ENCODE data around the gene CPNE1.

CPNE1 gene

DNA sequence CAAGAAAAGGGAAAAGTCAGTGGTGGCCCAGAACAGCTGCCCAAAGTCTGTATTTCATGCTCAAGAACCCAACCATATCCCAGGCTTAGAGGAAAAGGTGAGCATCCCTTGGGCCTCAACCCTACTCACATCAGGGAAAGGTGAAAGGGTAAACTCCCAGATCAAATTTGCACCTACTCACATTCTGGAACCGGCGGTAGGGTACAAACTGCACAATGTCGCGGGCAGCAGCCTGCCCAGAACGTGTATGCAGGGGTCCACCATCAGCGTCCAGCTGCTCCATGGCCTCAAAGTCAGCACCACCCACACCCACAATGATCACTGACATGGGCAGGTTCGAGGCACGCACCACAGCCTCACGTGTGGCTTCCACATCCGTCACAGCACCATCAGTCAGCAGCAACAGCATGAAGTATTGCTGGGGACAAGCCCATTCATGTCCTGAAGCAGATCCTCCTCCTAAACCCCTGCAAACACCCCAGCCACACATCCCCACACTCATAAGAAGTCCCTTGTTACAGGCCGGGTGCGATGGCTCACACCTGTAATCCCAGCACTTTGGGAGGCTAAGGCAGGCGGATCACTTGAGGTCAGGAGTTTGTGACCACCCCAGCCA, 38.2 kb downstream of the CPNE1 start:
- H3K27ac ChIP-seq = no peak overlapping the region
- no peak for TF ChIP-seq ZFX (IDR thresholded peaks at IDR 0.05; ENCODE audit: borderline replicate concordance)
- TF ChIP-seq, protein P1, sequence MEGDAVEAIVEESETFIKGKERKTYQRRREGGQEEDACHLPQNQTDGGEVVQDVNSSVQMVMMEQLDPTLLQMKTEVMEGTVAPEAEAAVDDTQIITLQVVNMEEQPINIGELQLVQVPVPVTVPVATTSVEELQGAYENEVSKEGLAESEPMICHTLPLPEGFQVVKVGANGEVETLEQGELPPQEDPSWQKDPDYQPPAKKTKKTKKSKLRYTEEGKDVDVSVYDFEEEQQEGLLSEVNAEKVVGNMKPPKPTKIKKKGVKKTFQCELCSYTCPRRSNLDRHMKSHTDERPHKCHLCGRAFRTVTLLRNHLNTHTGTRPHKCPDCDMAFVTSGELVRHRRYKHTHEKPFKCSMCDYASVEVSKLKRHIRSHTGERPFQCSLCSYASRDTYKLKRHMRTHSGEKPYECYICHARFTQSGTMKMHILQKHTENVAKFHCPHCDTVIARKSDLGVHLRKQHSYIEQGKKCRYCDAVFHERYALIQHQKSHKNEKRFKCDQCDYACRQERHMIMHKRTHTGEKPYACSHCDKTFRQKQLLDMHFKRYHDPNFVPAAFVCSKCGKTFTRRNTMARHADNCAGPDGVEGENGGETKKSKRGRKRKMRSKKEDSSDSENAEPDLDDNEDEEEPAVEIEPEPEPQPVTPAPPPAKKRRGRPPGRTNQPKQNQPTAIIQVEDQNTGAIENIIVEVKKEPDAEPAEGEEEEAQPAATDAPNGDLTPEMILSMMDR (IDR thresholded peaks at IDR 0.05) = no peak

DNA sequence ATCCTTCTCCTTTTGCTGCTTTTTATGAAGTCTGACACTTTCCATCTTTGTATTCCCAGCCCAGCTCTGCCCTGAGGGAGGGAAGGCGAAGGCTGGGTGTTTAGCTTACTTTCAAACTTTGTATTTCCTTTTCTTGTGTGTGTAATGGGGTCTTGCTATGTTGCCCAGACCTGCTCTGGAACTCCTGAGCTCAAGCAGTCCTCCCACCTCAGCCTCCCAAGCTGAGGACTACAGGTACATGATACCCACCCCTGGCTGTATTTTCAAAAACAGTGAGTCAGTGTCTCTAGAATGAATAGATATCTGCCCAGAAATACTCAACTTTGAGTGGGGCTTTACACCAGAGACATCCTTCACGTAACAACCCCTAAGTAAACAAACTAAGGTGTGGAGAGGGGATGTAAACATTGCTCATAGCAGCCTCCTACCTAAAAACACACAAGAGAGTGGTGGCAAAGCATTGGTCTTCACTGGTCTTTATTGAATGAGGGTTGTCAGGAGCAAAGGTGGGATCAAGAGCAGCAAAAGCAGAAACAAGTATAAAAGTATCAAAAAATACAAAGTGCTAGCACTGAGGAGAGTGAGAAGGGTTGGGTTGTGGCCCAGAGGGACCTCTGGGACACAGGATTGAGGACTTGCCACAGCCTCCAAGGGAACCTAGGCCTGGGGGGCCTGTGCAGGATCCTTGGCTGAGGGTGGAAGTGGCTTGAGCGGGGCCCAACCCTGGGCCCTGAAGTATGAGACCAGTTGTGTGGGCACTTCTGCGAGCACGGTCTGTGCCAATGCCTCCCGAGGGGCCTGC, 38.9 kb downstream of the CPNE1 start:
- H3K27ac ChIP-seq = no peak overlapping the region
- TF ChIP-seq, protein P1 (IDR thresholded peaks at IDR 0.05) = no peak
- TF ChIP-seq ZFX (IDR thresholded peaks at IDR 0.05; ENCODE audit: borderline replicate concordance) = no peak

DNA sequence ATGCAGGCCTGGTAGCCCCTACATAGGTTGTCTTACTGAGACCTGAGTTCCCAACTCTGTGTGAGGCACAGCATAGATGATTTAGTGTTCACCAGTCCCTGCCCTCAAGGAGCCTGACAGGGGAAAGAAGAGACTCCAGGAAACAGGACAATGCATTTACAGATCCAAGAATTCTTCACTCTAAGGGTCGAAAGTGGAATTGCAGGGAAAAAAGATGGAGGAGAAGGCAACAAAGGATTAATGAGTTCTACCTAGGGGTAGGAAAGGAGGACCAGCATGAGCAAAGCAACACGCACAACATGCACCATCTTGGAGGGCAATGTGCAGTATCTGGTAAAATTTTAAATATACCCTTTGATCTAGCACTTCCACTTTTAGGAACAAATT, 43.1 kb downstream of the CPNE1 start:
- TF ChIP-seq, protein P1 (IDR thresholded peaks at IDR 0.05) = no peak
- TF ChIP-seq ZFX (IDR thresholded peaks at IDR 0.05; ENCODE audit: borderline replicate concordance) = no peak
- H3K27ac ChIP-seq = no peak overlapping the region

DNA sequence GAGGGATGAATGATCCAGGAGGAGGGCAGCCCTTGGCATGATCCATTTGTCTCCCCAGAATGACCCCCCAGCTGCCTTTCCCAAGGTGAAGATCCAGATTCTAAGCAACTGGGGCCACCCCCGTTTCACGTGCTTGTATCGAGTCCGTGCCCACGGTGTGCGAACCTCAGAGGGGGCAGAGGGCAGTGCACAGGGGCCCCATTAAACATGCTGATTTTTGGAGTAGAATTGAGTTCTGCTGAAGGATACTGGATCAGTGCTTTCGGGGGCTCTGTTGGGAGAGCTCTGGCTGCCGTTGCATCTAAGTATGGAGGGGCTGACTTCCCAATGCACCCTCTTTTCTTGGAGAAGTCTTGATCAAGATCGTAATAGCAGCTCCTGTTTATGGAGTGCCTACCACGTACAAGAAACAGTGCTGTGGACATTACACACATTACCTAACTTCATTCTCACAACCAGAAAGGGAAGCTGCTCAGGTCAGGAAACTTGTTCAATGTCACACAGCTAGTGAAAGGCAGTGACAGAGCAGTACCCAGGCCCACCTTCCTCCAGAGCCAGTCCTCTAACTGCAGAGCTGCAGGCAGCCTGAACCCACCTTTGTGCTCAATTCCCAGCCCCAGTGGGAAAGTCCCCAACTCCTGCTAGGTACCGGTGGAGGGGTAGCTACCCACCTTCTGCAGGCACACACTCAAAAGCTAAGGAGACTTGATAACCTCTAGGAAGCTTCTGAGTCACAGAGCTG, 43.7 kb downstream of the CPNE1 start:
- no peak for TF ChIP-seq ZFX (IDR thresholded peaks at IDR 0.05; ENCODE audit: borderline replicate concordance)
- TF ChIP-seq, protein P1 (IDR thresholded peaks at IDR 0.05) = no peak
- H3K27ac ChIP-seq = no peak overlapping the region

DNA sequence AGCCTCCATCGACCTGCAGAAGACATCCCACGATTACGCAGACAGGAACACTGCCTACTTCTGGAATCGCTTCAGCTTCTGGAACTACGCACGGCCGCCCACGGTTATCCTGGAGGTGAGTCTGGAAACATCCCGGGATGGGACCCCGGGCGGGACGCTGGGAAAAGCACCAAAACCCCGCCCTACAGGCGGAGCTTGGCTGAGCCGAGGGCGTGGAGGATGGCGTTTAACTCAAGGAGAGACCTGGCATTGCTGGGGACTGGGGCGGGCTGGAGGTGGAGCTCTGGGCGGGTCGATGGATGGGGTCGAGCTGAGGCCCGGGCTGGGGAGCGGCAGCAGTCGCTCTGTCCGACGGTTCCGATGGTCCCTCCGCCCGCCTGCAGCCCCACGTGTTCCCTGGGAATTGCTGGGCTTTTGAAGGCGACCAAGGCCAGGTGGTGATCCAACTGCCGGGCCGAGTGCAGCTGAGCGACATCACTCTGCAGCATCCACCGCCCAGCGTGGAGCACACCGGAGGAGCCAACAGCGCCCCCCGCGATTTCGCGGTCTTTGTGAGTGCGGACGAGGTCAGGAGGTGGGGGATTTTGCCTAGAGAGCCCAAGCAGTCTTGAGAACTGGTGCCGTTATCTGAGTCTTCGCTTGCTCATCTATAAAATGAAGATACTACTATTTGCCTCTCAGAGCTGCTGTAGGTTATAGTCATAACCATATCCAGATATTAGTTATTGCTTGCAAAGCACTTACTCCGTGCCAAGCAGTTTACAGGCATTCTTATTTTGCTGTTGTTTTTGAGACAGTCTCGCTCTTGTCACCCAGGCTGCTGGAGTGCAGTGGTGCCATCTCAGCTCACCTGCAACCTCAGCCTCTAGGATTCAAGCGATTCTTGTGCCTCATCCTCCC, 45.3 kb downstream of the CPNE1 start:
- peak overlapping the region; percentile 88 for H3K27ac ChIP-seq
- TF ChIP-seq, protein P1 (IDR thresholded peaks at IDR 0.05) = peak; percentile 69
- TF ChIP-seq ZFX (IDR thresholded peaks at IDR 0.05; ENCODE audit: borderline replicate concordance) = no peak

DNA sequence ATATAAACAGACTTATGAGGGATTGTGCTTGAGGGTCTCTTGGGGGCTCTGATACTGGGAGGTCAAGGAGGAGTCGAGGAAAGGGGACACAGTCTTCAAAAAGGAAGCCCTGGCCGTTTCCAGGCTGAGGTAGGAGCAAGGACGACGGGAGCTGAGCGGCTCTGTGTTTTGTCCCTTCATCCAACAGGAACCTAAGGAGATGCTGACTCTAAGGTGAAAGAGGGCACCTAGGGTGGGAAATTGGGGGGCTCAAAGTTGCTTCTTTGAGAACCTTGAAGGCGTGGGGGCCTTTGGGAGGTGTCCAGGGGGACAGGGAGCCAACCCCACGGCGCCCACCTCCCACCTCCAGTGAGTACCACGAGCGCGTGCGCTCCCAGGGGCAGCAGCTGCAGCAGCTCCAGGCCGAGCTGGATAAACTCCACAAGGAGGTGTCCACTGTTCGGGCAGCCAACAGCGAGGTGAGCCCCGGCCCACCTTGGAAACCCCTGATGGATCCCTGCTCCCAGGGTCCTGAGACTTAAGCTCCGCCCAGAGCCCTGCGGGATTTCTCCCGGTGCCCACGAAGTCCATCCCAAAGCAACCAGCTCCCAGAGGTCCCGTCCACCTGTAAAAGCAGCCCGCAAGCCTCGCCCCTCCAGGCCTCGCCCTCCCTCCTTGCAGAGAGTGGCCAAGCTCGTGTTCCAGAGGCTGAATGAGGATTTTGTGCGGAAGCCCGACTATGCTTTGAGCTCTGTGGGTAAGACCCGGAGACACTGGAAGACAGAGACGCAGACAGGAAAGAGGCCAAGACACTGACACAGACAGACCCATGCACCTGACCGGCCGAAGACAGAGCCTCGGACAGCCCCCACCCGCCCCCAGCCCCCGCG, 46.2 kb downstream of the CPNE1 start:
- no peak for TF ChIP-seq ZFX (IDR thresholded peaks at IDR 0.05; ENCODE audit: borderline replicate concordance)
- TF ChIP-seq, protein P1 (IDR thresholded peaks at IDR 0.05) = no peak
- peak overlapping the region; percentile 88 for H3K27ac ChIP-seq
